Endothelial cell of umbilical vein (primary cell): ENCODE measurements around the gene MTRR.

Experiments
- FOS ChIP-seq: IDR thresholded peaks from 2 replicates; pipeline ENCODE4 v1.6.1; 2011; ENCODE audit warnings: mild to moderate bottlenecking, low read length, moderate library complexity, borderline replicate concordance; ENCODE audit not compliant: insufficient read depth
- TF ChIP-seq, protein P1 (sequence below), 2 donors: IDR thresholded peaks; 1 replicate in 1 of 2; 2 replicates in 1 of 2; pipeline ENCODE4 v1.5.1; 2011; ENCODE audit warnings: low read length in 2 of 2, mild to moderate bottlenecking in 2 of 2, moderate library complexity in 2 of 2, control low read depth in 1 of 2, inconsistent platforms in 1 of 2, low read depth in 1 of 2; ENCODE audit not compliant: insufficient read depth in 1 of 2; ENCODE audit errors: extremely low read depth in 1 of 2

- TF ChIP-seq, protein P1, sequence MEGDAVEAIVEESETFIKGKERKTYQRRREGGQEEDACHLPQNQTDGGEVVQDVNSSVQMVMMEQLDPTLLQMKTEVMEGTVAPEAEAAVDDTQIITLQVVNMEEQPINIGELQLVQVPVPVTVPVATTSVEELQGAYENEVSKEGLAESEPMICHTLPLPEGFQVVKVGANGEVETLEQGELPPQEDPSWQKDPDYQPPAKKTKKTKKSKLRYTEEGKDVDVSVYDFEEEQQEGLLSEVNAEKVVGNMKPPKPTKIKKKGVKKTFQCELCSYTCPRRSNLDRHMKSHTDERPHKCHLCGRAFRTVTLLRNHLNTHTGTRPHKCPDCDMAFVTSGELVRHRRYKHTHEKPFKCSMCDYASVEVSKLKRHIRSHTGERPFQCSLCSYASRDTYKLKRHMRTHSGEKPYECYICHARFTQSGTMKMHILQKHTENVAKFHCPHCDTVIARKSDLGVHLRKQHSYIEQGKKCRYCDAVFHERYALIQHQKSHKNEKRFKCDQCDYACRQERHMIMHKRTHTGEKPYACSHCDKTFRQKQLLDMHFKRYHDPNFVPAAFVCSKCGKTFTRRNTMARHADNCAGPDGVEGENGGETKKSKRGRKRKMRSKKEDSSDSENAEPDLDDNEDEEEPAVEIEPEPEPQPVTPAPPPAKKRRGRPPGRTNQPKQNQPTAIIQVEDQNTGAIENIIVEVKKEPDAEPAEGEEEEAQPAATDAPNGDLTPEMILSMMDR (IDR thresholded peaks at IDR 0.05; ENCODE audit: extremely low read depth in 1 of 2, insufficient read depth in 1 of 2, low read depth in 1 of 2, low read length in 2 of 2), result no peak
- TF ChIP-seq FOS, result no peak
Measured at GRCh38 chr5:7825630-7826029, 43.3 kb upstream of the MTRR start.
